DND-41 (cell line): ENCODE measurements around the gene DLX2.

Experiments used
- ATAC-seq: fragments of 200-7000 bp; cut with Tn5 transposase; 3 replicates; pipeline ENCODE4 v1.9.1; 2021; ENCODE audit warnings: low read depth; ENCODE audit not compliant: insufficient read depth
- DNase-seq: peaks from one replicate; pipeline ENCODE4 v3.0.0-alpha.2; 2020
- H2AFZ ChIP-seq: 2 replicates; pipeline ENCODE4 v1.6.0; 2012; ENCODE audit warnings: low read depth, low read length
- H3K27ac ChIP-seq: 2 replicates; pipeline ENCODE4 v1.5.1; 2012; ENCODE audit warnings: low read length, inconsistent platforms
- H3K27me3 ChIP-seq: fragments of 200-600 bp; sonication (generic); 2 replicates; pipeline ENCODE4 v1.6.0; 2012; ENCODE audit warnings: low read length, mild to moderate bottlenecking, inconsistent platforms; ENCODE audit not compliant: insufficient read depth, poor library complexity
- H3K36me3 ChIP-seq: 2 replicates; pipeline ENCODE4 v1.5.1; 2012; ENCODE audit warnings: low read length, inconsistent platforms; ENCODE audit not compliant: insufficient read depth
- H3K4me1 ChIP-seq: 2 replicates; pipeline ENCODE4 v1.5.1; 2012; ENCODE audit warnings: mild to moderate bottlenecking, low read length; ENCODE audit not compliant: insufficient read depth
- H3K4me2 ChIP-seq: 2 replicates; pipeline ENCODE4 v1.6.0; 2012; ENCODE audit warnings: mild to moderate bottlenecking, moderate library complexity, low read length, inconsistent platforms; ENCODE audit not compliant: insufficient read depth
- H3K4me3 ChIP-seq, 2 experiments: fragments of 200-600 bp in 1 of 2; shearing (Covaris generic) in 1 of 2; 2 replicates each; pipeline ENCODE4 v1.5.1; 2012 to 2016; ENCODE audit warnings: inconsistent platforms in 2 of 2, low read length in 2 of 2, mild to moderate bottlenecking in 2 of 2, low read depth in 1 of 2, moderate library complexity in 1 of 2
- H3K79me2 ChIP-seq: 2 replicates; pipeline ENCODE4 v1.6.0; 2012; ENCODE audit warnings: low read length, inconsistent platforms; ENCODE audit not compliant: insufficient read depth
- H3K9ac ChIP-seq: 2 replicates; pipeline ENCODE4 v1.6.0; 2012; ENCODE audit warnings: low read depth, mild to moderate bottlenecking, inconsistent platforms, low read length, moderate library complexity
- H3K9me3 ChIP-seq: 2 replicates; pipeline ENCODE4 v1.5.1; 2012; ENCODE audit warnings: low read length, moderate library complexity, mild to moderate bottlenecking, inconsistent platforms; ENCODE audit not compliant: insufficient read depth, severe bottlenecking
- H4K20me1 ChIP-seq: 2 replicates; pipeline ENCODE4 v1.6.0; 2012; ENCODE audit warnings: low read length; ENCODE audit not compliant: insufficient read depth
- EZH2 ChIP-seq: IDR thresholded peaks from 3 replicates; pipeline ENCODE4 v1.6.1; 2012; ENCODE audit warnings: borderline replicate concordance, low read depth, mild to moderate bottlenecking, moderate library complexity, low read length, inconsistent platforms; ENCODE audit not compliant: severe bottlenecking
- TF ChIP-seq, protein P1 (sequence below): IDR thresholded peaks from 2 replicates; pipeline ENCODE4 v1.5.1; 2012; ENCODE audit warnings: borderline replicate concordance, low read length, moderate library complexity, mild to moderate bottlenecking; ENCODE audit not compliant: poor library complexity, severe bottlenecking; ENCODE audit errors: extremely low read depth

DLX2 gene

DNA sequence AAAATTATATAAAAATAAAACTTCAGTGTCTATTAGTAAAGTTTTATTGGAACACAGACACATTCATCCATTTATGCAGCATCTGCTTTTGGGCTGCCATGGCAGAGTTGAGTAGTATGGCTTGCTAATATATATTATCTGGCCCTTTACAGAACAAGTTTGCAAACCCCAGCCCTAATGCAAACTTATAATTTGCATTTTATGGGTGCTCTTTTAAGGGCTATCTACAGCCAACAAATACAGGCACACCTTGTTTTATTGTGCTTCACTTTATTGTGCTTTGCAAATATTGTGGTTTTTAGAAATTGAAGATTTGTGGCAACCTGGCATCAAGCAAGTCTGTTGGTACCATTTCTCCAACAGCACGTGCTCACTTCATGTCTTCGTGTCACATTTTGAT is 35.2 kb upstream of the DLX2 start:
- DNase-seq = no peak
- no peak for ATAC-seq
- Histone ChIP-seq H3K9me3 (no peaks in the 10 kb centered on the region), H3K36me3 (no peaks in the 10 kb centered on the region), H3K4me2 (no peak overlapping the region), H3K79me2 (no peaks in the 10 kb centered on the region), H3K4me3 (no peak overlapping the region), H3K9ac (no peak overlapping the region), H3K27ac (no peak overlapping the region), H3K27me3 (no peaks in the 10 kb centered on the region), H2AFZ (no peak overlapping the region), H4K20me1 (no peaks in the 10 kb centered on the region), H3K4me1 (no peaks in the 10 kb centered on the region)
- TF ChIP-seq EZH2 = no peak
- TF ChIP-seq, protein P1, sequence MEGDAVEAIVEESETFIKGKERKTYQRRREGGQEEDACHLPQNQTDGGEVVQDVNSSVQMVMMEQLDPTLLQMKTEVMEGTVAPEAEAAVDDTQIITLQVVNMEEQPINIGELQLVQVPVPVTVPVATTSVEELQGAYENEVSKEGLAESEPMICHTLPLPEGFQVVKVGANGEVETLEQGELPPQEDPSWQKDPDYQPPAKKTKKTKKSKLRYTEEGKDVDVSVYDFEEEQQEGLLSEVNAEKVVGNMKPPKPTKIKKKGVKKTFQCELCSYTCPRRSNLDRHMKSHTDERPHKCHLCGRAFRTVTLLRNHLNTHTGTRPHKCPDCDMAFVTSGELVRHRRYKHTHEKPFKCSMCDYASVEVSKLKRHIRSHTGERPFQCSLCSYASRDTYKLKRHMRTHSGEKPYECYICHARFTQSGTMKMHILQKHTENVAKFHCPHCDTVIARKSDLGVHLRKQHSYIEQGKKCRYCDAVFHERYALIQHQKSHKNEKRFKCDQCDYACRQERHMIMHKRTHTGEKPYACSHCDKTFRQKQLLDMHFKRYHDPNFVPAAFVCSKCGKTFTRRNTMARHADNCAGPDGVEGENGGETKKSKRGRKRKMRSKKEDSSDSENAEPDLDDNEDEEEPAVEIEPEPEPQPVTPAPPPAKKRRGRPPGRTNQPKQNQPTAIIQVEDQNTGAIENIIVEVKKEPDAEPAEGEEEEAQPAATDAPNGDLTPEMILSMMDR = no peak

DNA sequence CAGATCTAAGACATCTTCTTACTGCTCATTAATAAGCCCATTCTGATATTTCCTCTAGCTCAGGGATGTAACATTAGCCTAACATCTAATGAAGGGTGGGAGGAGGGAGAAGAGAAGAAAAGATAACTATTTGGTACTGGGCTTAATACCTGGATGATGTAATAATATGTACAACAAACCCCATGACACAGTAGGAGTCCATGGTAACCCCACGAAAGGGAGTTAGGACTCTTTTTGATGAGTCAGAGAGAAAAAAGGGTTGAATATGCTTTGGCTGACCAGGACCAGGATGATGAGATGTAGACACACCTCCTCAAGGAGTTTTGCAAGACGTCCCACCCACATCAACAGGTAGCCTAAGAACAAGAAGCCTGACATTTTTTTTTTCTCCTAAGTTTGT is 34.4 kb upstream of the DLX2 start:
- H3K9me3 ChIP-seq = no peaks in the 10 kb centered on the region
- H3K4me2 ChIP-seq = no peak overlapping the region
- H3K27me3 ChIP-seq = no peaks in the 10 kb centered on the region
- H2AFZ ChIP-seq = no peak overlapping the region
- TF ChIP-seq, protein P1 = no peak
- TF ChIP-seq EZH2 = no peak
- DNase-seq (no peak), ATAC-seq (no peak)
- no peaks in the 10 kb centered on the region for H3K36me3 ChIP-seq
- H3K79me2 ChIP-seq = no peaks in the 10 kb centered on the region
- H3K4me1 ChIP-seq = no peaks in the 10 kb centered on the region
- H3K9ac ChIP-seq = no peak overlapping the region
- no peak overlapping the region for H3K4me3 ChIP-seq
- no peak overlapping the region for H3K27ac ChIP-seq
- H4K20me1 ChIP-seq = no peaks in the 10 kb centered on the region

DNA sequence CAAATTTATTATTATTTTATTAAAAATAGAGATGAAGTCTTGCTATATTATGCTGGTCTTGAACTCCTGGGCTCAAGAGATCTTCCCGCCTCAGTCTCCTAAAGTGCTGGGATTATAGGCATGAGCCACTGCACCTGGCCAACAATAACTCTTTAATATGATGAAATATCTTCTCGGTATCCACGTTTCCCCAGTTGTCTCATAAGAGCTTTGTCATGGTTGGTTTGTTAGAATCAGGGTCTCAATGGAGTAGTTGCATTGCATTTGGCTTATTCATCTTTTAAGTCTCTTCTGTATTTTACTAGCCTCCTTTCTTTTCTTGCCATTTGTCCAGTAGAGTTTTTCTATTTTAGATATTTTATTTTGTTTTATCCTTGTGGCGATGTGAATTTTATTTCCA is 32.7 kb upstream of the DLX2 start:
- Histone ChIP-seq H3K36me3 (no peaks in the 10 kb centered on the region), H3K27me3 (no peaks in the 10 kb centered on the region), H3K79me2 (no peaks in the 10 kb centered on the region), H2AFZ (no peak overlapping the region), H3K27ac (no peak overlapping the region), H3K4me1 (no peaks in the 10 kb centered on the region), H3K9ac (no peak overlapping the region), H3K4me3 (no peak overlapping the region), H4K20me1 (no peaks in the 10 kb centered on the region), H3K4me2 (no peak overlapping the region), H3K9me3 (no peaks in the 10 kb centered on the region)
- TF ChIP-seq EZH2 = no peak
- TF ChIP-seq, protein P1 = no peak
- DNase-seq = no peak
- ATAC-seq = no peak

DNA sequence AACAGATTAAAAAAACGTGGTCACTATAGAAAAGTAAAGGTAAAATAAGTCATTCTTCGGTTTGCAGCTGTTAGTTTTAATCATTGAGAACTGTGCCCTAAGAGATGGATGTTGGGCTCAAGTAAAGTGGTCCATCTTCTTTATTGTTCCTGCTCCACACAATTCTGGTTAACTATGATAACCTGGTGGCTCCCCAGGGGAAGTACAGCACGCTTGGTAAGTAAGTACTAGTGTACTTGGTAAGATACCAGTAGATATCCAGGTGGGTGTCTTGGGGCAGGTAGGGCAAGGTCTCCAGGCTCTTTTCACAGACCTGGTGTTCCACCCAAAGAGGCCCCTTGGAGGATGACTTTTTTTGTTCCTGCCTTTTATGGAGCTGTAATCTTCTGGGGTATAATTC is 31.6 kb upstream of the DLX2 start:
- Histone ChIP-seq H3K27ac (no peak overlapping the region), H2AFZ (no peak overlapping the region), H3K4me2 (no peak overlapping the region), H3K9ac (no peak overlapping the region), H3K4me1 (no peaks in the 10 kb centered on the region), H3K4me3 (no peak overlapping the region), H3K79me2 (no peaks in the 10 kb centered on the region), H3K27me3 (no peaks in the 10 kb centered on the region), H4K20me1 (no peaks in the 10 kb centered on the region), H3K36me3 (no peaks in the 10 kb centered on the region), H3K9me3 (no peaks in the 10 kb centered on the region)
- TF ChIP-seq, protein P1 = no peak
- TF ChIP-seq EZH2 = no peak
- no peak for DNase-seq
- ATAC-seq = no peak
